Limb (tissue), 2 donors: ENCODE results near the gene C1RL.

Experiments used
- DNase-seq, 2 donors: peaks; one replicate each; pipeline ENCODE4 v3.0.0-alpha.2; 2016; ENCODE audit errors: extremely low spot score in 2 of 2

The C1RL gene, protein sequence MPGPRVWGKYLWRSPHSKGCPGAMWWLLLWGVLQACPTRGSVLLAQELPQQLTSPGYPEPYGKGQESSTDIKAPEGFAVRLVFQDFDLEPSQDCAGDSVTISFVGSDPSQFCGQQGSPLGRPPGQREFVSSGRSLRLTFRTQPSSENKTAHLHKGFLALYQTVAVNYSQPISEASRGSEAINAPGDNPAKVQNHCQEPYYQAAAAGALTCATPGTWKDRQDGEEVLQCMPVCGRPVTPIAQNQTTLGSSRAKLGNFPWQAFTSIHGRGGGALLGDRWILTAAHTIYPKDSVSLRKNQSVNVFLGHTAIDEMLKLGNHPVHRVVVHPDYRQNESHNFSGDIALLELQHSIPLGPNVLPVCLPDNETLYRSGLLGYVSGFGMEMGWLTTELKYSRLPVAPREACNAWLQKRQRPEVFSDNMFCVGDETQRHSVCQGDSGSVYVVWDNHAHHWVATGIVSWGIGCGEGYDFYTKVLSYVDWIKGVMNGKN

DNA sequence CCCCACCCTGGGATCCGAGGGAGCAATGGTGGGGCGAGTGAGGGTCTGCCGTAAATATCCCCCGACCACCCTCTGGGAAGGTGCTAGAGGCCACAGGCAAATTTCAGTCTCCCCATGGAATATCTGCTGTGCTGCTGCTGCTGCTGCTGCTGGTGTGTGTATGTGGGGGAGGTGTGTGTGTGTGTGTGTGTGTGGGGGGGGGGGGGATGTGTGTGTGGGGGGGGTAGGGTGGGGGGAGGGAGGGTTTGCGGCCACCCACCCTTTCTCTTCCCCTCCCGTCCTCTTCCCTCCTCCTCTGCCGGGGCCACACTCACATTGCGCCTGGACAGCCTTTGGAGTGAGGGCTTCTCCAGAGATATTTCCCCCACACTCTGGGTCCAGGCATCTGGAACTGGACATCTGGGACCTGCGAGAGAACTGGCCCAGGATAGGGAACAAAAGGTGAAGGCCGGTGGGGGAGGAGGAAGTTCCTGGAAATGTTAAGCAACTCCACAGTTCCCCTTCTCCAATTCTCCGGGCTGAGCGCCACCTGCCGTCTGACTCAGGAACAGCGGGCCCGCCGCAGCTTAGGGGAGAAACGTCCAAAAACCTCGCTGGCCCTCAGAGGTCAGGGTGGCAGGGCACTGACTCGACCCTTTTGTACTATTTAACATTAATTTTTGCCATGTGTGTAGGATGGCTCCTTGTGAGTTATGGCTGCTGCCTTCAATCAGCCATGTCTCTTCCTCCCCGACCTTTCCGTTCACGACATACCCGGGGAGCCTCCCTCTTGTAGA, at the start of gene C1RL:
TSS of gene C1RL (minus strand) at position 419 of the 776 bp plus-strand sequence. CDS start at position 385, 34 bp downstream.
- peak; percentile 80 to 92 for DNase-seq

DNA sequence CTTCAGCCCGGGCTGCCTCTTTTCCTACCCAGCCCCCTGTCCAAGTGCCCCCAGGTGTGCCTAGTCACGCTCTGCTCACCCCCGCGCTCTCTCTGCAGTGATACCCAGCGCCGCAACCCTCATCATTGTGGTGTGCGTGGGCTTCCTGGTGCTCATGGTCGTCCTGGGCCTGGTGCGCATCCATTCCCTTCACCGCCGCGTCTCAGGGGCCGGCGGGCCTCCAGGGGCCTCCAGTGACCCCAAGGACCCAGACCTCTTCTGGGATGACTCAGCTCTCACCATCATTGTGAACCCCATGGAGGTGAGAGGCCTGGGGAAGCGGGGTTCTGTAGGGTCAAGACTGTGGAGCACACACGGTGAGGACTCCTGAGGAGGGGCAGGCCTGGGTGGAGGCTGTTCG, 48.4 kb upstream of the C1RL start:
- no peak for DNase-seq

GRCh38 chr12:7156259-7157197, 47.5 kb upstream of the C1RL start:
- DNase-seq = no peak

- no peak for DNase-seq
Measured at GRCh38 chr12:7155471-7156034, 46.5 kb upstream of the C1RL start.

DNA sequence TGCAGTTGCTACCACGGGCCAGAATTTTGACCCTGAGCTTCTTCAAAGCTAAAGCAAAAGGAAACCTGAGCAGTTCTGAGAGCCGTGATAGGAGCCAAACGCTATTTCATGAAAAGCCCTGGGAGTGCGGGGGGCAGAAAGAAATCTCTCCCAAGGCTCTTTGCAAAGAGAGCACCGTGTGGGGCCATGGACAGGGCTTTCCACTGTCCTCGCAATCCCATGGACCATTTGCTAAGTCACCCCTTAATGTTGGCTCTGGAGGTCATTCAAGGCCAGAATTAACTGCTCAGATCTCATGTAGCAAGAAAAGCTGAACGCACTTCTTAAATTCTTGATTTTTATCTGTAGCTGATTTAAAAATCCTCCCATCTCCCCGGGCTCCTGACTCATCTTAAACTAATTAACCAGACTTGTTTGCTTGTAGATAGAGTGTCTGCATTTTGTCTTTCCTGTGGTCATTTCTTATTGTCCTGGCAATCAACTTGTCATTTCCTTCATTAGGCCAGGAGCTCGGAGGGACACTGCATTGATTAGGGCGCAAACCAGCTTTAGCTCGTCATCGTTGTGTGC, 46.0 kb upstream of the C1RL start:
- no peak for DNase-seq

GRCh38 chr12:7154042-7154441, 45.0 kb upstream of the C1RL start:
- no peak for DNase-seq

- DNase-seq = no peak
Measured at GRCh38 chr12:7152818-7153217, 43.8 kb upstream of the C1RL start.

GRCh38 chr12:7151532-7151931, 42.5 kb upstream of the C1RL start:
- DNase-seq = no peak

DNA sequence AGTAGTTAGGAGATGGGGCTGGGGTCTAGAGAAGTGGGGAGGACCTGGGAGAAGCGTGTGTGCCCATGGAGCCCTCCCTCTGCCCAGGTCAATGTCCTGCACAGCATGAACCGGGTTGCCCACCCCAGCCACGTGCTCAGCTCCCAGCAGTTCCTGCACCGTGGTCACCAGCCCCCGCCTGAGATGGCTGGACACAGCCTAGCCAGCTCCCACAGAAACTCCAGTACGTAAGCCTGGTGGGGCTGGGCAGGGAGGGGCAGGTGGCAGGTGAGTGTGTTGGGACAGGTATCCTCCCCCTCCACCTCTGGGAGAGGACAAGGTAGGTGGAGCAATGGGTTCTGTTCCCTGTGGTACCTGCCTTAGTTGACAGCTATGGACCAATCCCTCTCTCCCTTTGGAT, 41.8 kb upstream of the C1RL start:
- no peak for DNase-seq

DNA sequence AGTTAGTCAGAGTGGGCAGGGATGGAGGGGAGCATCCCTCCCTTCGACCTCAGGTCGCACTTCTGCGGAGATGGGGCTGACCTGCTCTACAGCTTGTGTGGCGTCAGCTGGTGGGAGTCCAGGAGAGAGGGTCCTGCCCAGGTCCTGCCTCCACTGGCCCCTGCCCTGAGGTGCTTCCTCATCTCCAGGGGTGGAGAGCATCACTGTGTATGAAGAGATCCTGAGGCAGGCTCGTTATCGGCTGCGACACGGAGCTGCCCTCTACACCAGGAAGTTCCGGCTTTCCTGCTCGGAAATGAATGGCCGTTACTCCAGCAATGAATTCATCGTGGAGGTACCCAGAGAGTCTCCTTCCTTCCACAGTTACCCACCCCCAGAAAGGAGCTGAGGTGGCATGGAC, 41.3 kb upstream of the C1RL start:
- no peak for DNase-seq

DNA sequence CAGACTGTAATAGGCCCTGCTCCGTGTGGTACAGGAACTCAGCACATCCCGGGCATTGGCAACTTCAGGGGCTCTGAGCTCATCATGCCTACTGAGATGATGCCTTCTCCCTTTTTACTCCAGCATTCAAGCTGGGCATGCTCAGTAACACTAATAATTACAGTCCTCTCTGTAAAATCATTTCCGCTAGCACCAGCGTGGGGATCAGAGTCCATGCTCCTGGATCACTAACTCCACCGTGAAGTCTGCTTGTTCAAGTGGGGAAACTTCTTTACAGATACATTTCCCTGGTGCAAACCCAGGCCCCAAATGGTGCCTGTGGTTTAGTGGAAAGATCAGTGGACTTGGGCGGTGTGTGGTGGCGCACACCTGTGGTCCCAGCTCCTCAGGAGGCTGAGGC, 37.9 kb upstream of the C1RL start:
- no peak for DNase-seq

DNA sequence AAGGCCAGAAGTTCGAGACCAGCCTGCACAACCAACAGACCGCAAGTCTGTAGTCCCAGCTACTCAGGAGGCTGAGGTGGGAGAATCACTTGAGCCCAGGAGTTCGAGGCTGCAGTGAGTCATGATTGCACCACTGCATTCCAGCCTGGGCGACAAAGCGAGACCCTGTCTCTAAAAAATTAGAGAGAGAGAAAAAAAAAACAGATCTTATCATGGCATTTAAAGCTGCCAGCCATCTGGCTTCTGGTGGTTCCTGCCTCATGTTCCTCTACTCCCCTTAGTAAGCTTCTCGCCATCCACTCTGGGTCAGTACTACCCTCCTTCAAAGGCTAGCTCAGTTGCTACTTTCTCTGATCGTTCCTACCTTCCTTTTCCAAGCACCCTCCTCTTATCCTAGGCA, 37.2 kb upstream of the C1RL start:
- no peak for DNase-seq

- DNase-seq = no peak
Measured at GRCh38 chr12:7145671-7146070, 36.7 kb upstream of the C1RL start.

DNA sequence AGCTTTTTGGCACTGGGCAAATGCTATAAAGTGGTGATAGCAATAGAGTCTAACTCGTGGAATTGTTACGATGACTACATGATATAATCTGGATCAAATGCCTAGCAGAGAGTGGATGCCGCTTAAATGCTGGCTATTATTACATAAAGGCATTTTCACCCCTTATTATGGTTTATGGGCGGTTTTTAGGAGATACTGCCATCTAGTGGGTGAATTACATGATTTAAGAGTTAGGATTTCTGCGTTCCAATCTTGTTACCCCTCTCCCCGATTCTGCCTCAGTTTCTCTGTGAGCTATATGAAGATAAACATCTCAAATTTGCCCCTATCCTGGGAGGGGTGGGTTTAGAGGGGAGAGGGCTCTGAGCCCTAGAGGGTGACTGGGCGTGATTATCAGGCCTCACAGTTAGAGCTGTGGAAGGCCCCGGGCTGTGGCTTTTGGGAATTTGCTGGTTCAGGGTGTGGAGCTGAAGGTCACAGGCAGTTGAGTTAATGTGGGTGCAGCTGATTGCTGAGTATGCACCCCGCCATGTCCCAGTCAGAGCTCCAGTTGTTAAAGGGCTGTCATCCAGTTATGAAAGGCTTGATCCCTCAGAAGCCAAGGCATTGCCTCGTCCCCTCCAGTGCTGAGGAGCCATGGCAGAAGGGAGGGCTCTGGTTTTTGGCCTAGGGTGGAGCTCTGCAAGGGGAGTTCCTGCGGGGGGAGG, 35.6 kb upstream of the C1RL start:
- DNase-seq = peak; percentile 28 to 51

- DNase-seq = no peak
Measured at GRCh38 chr12:7143564-7143963, 34.5 kb upstream of the C1RL start.

GRCh38 chr12:7142809-7143465, 33.9 kb upstream of the C1RL start:
- no peak for DNase-seq

GRCh38 chr12:7142056-7142644, 33.1 kb upstream of the C1RL start:
- DNase-seq = peak in 1 of 2 donors; percentile 61

GRCh38 chr12:7141351-7142005, 32.5 kb upstream of the C1RL start:
- DNase-seq = no peak

DNA sequence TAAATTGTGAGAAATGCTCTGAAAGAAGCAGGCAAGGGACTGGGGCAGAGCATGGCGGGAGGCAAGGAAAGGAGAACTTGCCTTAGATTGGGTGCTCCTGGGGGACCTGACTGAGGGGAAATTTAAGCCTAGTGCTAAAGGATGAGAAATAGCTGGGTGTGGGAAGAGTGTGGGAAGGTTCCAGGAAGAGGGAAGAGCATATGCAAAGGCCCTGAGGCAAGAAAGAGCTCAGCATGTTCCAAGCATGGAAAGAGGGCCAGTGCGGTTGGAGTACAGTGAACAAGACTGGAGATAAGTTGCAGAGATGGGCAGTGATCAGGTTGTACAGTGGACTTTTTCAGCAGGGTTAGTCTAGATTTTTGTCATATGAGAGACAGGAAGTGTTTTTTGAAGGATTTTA, 30.2 kb upstream of the C1RL start:
- no peak for DNase-seq
